Kidney capillary endothelial cell (primary cell): ENCODE measurements around the gene KRT36.

ENCODE experiments used
- DNase-seq: peaks from one replicate; pipeline ENCODE4 v3.0.0-alpha.2; 2018; ENCODE audit warnings: low spot score

Gene KRT36

DNA sequence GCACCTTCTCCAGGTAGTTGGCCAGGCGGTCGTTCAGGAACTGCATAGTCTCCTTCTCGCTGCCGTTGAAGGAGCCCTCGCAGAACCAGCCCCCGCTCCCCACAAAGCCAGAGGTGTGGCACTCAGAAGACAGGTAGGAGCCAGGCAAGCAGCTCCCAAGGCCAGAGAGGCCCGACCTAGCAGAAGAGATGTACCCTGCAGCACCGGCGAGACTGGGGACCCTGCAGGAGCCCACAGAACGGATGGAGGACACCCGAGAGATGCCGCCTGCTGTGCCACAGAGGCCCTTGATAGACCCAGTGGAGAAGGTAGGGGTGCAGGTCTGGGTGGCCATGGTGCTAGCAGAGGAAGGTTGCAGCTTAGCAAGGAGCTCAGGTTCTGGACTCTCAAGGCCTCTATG is at the start of gene KRT36:
Gene KRT36, minus strand, starts transcription at position 380 of the 400 bp plus-strand sequence. Its CDS starts 46 bp downstream, at position 334.
- DNase-seq: no peak

GRCh38 chr17:41539071-41539492 is 49.4 kb upstream of the KRT36 start:
- DNase-seq: no peak

DNA sequence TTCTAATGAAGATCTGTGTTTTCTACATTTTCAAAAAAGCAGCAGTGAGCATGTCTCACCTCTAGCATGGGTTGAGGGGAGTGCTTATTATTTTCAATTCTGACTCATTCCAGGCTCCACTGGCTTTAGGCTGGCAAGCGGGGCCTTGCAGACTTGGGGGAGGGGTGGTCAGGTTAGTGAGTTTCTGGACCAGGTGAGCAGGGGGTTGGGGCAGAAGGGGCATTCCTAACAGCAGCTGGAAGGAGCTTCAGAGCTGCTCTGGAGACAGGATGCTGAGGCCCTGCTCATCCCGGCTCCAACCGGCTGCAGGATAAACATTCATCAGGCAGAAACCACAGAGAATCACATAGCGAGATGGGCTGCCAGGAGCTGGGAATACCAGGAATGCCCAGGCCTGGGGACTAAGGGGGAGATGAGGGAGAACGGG is 48.9 kb upstream of the KRT36 start:
- DNase-seq: no peak

DNA sequence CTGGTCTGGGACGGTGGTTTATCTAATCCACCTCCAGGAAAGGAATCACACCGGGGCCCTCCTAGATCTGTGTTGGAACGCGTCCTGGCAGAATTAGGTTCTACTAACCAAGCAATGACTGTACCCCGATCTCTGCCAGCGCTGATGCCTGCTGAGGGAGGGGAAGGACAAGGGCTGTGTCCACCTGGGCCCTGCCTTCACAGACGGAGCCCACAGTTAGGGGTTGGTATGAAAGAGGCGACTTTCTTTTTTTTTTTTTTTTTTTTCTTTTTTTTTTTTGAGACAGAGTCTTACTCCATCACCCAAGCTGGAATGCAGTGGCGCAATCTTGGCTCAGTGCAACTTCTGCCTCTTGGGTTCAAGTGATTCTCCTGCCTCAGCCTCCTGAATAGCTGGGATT is 48.3 kb upstream of the KRT36 start:
- DNase-seq: no peak

- DNase-seq: no peak
These were observed 47.9 kb upstream of the KRT36 start for GRCh38 chr17:41537614-41537954.

GRCh38 chr17:41536741-41537613 is 47.3 kb upstream of the KRT36 start:
- DNase-seq: no peak

- no peak for DNase-seq
These were observed 46.2 kb upstream of the KRT36 start for GRCh38 chr17:41535764-41536481.

GRCh38 chr17:41534899-41535546 is 45.3 kb upstream of the KRT36 start:
- DNase-seq: no peak

DNA sequence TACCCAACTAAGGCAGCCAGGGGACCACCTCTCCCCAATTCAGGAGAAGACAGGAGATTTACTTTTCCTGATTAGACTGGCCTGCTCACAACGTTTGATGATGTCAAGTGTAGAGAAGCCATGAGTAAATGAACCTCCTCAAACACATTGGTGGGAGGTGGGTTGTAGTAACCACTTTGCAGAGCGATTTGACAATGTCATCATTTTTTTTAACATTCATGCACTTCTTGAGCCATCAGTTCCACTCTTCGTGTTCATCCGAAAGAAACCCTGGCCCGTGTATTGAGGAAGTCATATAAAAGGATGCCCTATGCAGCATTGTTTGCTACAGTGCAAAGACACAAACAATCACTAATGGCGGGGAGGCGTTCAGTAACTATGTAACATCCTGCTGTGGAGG is 43.9 kb upstream of the KRT36 start:
- DNase-seq: no peak

DNA sequence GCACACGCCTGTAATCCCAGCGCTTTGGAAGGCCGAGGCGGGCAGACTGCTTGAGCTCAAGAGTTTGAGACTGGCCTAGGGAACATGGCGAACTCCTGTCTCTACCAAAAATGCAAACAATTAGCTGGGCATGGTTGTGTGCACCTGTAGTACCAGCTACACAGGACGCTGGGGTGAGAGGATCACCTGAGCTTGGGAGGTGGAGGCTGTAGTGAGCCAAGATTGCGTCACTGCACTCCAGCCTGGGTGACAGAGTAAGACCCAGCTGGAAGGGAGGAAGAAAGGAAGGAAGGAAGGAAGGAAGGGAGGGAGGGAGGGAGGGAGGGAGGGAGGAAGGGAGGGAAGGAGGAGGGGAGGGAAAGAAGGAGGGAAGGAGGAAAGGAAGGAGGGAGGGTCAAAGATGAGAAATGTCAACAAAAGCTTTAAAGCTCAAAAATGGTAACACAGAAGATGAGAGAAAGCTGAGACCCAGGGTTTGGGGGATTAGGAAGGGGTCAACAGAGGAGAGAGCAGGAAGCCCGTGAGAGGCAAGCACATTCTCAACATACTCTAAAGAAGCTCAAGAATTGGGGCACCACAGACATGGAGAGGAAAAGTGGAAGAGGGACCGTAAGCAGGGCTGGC is 43.3 kb upstream of the KRT36 start:
- DNase-seq: no peak

DNA sequence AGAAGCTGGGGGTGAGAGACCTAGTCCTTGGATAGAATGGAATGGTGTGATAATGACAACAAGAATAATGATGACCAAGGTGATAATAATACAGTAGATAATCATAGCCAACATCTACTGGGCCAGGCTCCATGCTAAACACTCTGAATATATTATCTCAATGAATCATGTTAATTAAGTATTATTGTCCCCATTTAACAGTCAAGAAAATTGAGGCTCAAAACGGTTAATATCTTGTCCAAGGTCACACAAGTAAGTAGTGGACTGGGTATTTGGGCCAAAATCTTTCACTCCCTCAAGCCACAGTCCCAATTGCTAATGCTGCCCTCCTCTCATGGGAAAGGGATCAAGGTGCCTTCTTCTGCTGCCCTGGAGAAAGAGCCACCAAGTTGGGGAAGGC is 42.3 kb upstream of the KRT36 start:
- DNase-seq: no peak

DNA sequence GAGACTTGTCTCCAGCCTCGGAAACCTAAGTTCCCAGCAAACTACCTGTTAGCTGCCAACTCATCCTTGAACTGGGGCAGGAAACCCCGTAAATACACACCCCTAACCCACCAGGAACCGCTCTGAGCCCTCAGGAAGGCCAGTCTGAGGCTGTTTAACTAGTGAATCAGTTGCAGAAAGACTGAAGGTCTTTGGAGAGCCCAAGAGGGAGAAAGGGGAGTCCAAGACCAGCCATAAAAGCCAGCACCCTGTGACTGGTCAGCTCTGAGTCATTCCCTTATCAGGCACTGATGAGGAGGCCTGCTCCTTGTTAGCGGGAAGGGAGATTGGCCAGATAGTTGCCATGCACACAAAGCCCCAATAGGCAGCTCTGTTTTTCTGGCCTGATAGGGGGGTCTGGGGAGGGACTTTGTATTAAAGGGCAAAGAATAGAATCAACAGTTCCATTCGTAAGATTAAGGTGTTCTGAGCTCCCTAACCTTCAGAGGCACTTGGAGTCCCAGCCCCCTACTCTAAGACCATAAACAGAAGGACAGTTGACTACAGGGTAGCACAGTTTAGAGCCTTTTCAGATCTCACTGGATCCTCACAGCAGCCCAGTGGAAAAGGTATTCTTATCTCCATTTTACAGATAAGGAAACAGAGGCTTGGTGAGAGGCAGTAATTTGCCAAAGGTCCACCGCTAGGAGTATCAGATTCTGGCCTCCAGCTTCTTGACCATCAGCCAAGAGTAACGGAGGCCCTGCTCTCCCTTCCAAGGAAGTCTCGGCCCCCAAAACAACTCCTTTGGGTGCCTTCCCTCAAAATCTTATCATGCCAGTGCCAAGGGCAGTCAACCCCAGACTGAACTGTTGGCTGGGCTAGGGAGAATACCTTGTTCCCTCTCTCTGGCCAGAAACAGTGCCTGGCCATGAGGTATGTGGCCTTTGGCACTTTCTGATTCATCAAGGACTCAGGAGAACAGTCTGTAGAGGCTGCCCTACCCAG is 40.6 kb upstream of the KRT36 start:
- DNase-seq: peak; percentile 65

DNA sequence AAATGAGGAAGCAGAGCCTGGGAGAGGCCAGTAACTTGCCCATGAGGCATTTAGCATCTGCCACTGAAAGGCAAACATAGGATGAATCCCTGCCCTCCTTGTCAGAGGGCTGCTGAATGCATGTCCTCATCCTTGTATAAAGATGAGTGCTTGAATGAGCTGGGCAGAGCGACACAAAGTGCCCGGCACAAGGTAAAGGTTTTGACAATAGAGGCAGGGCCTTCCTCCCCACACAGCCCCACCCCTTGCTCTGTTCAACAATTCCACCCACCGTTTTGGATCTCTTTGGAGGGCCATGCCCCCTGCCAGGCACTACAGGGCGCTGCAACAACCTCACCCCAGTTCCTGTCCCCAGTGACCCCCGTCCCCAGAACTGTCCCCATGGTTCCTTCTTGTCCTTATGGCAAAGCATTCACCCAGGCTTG is 39.8 kb upstream of the KRT36 start:
- no peak for DNase-seq

- DNase-seq: no peak
These were observed 39.2 kb upstream of the KRT36 start for GRCh38 chr17:41528959-41529353.

GRCh38 chr17:41527063-41528023 is 37.6 kb upstream of the KRT36 start:
- DNase-seq: no peak

- no peak for DNase-seq
These were observed 34.6 kb upstream of the KRT36 start for GRCh38 chr17:41524261-41524660.

DNA sequence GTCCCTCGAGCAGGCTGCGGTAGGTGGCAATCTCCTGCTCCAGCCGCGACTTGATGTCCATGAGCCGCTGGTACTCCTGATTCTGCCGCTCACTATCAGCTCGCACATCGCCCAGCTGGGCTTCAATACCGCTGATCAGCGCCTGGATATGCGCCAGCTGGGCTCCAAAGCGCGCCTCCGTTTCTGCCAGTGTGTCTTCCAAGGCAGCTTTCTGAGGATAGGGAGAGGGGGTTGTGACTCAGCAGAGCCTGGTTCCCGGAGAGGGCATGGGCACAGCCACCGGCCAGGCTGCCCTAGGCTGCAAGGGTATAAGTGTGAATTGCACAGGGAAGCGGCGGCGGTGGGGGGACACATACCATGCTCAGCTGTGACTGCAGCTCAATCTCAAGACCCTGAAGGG is 34.1 kb upstream of the KRT36 start:
- DNase-seq: no peak

DNA sequence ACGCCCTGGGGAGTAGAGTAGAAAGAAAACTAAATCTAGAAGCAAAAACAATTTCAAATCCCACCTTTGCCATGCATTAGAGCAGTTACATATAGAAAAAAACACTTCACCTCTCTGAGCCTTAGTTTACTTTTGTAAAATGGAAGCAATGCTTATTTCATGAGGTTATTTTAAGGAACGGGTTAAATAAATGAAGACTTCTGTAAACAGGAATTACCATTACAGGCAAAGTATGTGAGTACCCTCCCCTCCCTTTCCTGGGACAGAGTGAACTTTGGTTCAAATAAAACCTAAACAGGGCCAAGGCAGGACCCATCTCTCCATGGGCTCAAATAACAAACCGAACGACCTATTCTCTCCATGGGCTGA is 33.5 kb upstream of the KRT36 start:
- DNase-seq: no peak

DNA sequence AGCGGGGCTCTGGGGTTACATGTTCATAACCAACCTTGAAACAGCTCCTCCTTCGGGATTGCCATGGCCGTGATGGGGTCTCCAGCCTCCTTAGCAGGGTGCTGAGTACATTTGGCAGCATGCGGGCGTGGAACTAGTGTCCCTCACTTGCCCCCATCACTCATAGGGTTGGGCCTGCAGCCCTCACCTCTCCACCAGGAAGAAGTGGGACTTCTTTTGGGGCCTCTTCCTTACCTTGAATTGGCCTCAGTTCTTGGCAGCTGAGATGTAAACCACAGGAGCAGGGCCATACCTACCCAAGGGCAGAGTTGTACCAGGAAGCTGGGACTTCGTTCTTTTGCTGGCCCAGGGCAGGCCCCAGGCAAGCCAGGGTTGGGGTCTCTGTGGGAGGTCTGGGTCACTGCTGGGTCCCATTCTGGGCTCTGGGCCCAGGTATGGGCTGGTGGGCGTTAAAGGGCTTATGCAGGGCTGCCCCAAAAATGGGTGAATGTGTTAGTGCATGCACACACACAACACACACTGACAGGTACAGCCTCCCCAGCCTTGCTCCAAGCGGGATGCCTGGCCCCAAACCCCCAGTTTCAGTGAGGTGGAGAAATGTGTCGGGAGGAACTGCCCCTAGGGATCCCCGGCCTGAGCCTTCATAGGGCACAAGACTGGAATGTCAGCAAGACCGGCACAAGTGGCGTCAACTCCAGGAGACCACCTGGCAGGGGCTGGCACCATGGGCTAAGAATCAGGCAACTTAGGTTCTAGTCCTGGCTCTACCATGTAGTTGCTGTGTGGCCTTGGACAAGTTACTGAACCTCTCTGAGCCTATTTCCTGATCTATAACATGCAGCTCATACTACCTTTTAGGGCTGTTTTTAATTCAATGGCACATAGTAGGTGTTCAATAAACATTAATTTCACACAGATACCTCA is 32.9 kb upstream of the KRT36 start:
- DNase-seq: no peak
